Astrocyte of the hippocampus (primary cell): Measurements from ENCODE around the gene LIPC.

ENCODE experiments used
- DNase-seq: peaks from one replicate; pipeline ENCODE4 v3.0.0; 2011; ENCODE audit warnings: low read depth, low spot score

LIPC gene

DNA sequence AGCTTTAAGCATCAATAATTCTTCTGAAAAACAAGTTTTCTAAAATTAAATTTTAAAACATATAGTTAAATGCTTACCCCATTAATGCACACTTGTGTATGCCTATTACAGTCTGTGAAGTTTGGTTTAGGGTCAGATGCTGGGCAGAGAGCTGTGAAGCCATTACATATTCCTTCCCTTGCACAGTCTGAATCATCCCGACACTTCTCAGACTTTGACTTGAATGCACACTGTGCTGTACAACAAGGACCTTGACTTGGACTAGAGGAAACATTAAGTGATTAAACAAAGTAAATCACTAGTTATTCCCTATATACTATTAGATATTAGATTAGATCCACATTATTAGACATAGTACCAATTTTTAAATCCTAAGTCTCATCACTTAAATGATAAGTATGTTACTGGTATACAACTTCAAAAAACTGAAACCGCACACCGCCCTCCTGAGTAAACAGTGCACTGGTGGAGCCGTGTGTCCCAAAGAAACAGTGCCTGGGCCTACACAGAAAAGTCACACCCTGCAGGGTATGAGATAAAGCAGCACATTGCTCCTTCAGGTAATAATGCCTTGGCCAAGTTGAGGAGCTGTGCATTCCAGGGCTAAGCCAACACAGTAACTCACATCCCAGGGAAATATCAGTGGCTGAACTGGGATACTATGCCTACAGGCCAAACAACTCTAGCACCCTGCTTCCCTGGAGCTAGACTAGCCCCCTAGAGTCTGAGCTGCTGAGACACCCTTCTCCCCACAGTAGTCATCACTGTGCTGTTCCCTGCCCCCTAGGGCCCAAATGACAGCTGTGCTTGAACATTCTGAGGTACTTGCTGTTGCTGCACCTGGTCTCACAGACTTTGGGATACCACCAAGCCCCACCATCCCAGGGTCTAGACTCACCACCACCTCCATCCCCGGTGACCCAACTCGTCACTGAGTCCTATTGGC is 180.2 kb downstream of the LIPC start:
- DNase-seq = no peak

DNA sequence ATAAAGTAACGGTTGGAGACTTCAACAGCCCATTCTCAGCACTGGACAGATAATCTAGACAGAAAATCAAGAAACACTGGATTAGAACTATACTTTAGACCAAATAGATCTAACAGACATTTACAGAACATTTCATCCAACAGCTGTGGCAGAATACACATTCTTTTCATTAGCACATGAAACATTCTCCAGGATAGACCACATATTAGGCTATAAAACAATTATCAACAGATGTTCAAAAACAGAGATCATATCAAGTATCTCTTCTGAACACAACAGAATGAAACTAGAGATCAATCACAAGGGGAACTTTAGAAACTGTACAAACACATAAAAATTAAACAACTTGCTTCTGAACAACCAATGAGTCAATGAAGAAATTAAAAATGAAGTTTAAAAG is 184.4 kb downstream of the LIPC start:
- no peak for DNase-seq
